Effector CD8-positive, alpha-beta T cell (primary cell): Measurements from ENCODE around the gene RELN.

Experiments used
- DNase-seq: peaks from one replicate; lab custom pipeline; 2025; lab: John Stamatoyannopoulos, UW

Gene RELN

GRCh38 chr7:103683348-103683747 lies 306.1 kb downstream of the RELN start:
- no peak for DNase-seq

DNA sequence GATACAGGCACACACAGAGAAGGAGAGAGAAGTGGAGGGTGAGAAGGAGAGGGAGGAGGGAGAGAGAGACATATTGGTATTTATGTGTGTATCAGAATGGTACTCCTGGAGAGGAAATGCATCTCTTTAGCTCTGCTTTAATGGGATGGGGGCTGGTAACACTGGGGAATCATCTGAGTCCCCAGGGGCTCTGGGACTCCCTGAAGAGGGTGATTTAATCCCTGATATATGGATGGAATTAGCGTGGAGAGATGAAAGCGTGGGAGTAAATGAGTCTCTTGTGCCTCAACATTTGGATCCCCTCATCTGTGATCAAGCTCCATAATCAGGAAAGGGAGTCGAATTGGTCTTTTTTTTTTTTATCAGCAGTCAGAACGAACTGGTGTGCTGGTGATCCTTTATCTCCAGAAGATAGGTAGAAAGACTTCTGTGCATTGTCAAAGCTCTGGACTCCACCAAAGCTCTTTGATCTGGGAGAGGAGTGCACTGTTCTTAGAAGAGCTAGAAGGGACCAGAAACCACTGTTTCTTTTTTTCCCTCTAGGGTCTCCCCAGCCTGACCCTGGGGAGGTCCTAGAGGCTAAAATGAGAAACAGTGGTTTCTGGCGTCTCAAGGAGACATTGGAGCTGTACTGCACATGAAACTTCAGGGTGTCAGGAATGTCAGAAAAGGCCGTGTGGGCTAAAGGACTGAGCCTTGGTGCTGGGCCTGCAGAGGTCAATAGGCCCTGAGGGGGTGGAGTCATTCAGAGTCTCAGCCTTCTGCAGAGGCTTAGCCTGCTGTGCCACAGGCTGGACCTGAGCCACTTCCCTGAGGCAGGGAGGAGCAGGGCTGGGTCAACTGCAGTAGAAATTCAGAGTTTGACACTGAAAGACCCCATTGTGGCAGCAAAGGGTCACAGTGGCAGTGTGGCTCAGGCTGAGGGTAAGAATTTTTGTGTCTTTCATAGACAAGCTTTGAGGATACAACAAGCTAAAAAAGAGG lies 309.0 kb downstream of the RELN start:
- no peak for DNase-seq

DNA sequence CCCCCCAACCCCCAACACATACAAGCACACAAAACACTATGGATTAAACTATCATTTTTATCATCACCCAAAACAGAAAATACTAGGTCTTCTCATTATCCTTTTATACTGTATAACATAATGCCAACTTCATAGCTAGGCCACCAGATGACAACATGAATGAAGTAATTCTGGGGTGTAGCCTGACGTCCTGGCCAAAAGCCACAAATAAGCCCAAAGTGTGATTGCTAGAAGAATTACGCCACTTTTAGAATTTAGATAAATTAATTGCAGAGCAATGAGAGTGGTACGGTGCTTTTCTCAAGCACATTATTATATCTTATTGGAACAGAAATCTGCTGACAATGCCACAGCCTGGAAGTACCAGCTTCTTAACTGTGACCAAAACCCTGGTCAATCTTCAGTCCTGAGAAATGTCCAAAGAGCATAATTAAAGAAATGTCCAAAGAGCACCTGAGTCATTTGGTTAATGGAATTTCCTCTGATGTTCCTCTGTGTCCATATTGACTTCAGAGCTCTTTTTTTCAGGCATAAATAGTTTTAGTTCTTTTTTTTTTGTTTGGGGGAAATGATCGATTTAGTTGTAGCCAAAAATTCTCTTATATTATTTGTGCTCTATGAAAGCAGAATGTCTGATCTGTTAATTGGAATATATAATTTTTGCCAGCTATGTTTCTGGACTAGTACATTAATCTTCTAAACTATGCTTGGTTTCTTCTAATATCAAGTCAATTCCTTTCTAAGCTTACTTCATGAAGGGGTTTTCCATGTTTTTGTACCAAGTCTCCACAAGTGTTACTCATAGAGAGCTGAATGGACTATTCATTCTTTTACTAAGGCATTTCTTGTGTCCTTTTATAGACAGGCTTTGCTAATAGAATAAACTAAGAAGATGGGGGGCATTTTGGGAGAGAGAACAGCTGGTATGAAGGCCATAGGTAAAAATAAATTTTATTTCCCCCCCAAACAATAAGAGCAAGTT lies 310.0 kb downstream of the RELN start:
- DNase-seq, result no peak

DNA sequence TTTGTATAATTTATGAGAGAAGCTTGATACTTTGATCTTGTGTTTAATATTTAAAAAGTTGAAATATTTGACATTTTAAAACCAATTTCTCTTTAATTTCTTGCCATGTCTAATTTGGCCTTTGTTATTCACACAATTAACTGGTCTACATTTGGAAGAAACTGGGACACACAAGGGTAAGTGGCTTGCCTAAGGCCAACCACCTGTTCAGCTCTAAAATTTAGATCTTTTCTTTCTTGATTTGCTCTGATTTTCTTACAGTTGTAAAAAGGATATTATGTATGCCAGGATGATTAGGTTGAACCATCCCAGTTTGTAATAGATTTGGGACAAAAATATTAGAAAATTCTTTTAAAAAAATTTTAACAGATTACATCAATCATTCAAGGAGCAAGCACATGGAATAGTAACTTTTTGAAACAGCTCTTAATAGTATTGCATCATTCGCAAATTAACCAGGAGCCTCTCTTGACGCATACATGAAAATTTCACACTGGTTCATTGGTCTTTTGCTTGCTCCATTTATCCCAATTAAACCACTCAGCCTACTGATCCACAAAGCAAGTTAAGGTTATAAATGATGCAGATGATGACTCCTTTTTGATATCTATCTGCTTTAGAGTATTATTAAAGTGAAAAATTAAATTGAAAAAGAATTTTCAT lies 321.0 kb downstream of the RELN start:
- no peak for DNase-seq

- no peak for DNase-seq
Observed at GRCh38 chr7:103666326-103666725, 323.1 kb downstream of the RELN start.

- no peak for DNase-seq
Observed at GRCh38 chr7:103664577-103664976, 324.9 kb downstream of the RELN start.

DNA sequence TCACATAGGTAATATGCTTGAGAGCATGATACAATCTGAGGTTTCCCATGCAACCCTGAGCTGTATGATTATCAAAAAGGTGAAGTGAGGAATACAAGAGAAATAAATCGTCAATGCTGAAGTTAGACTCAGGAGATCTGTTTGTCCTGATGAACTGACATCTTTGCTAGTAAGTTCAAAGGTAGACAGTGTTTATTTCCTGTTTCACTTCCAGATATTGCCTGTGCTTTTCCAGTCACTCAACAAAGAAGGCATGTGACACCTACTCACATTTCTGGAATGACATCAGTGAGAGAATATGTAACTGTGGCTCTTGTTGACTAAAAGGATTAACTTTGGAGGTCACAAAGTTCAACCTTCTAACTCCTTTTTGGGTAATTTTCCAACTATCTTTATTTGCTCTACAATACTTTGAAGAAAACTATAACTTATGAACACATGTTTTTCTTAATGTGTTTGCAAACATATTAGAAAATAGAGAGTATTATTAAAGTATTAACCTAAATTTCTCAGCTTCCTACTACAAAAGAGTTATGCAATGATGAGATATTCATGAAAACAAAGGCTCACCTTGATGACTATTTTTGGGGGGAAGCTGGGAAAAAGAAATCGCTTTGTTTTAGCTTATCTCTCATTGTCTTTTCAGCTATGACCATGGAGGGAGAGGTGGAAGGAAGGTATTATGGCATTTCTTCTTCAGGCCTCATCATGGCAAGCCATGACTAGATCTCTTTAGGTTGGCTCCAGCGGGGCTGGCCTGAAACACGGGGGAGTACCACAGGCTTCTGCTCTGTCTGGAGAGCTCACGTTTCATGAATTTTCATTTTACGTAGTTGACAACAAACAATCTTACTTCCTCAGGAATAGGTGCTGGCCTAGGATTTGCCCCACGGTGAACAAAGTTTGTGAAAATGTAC lies 328.7 kb downstream of the RELN start:
- DNase-seq, result no peak

- DNase-seq, result no peak
Observed at GRCh38 chr7:103658055-103659005, 331.1 kb downstream of the RELN start.

DNA sequence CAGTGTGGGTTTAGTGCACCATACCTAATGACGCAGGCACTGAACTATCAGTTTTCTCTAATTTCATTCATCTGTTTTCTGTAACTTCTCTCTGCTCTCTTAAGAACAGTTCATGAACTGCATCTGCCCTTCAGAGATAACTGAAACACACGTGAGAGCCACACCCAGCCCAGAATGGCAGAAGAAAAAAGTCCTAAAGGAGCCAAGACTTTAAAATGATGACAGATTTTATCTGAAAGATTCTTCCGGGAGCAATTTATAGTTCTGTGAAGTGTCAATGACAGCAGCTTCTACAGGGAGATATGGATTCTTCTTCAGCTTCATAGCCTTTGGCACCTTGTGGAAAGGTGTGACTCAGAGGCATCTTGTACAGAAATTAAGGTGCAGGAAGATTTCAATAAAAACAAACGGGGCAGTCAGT lies 332.0 kb downstream of the RELN start:
- DNase-seq, result no peak

DNA sequence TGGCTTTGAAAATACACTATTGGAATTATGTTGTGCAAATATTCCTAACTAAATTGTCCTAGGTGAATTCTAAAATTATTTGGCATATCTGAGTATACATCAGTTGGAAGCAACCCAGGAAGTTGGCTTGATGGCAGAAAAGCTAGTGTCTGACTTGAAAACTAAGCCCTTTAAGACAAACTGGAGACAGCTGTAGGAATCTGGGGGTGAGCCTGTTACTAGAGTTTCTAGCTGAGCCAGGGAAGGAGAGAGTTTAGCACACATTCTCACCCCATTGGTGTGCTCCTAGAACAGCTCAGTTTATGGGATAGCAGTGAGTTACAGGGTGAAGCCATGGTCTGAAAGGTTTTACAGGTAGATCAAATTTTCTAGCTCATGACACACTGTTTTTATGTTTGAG lies 333.2 kb downstream of the RELN start:
- DNase-seq, result no peak

- no peak for DNase-seq
Observed at GRCh38 chr7:103651593-103652377, 337.7 kb downstream of the RELN start.

DNA sequence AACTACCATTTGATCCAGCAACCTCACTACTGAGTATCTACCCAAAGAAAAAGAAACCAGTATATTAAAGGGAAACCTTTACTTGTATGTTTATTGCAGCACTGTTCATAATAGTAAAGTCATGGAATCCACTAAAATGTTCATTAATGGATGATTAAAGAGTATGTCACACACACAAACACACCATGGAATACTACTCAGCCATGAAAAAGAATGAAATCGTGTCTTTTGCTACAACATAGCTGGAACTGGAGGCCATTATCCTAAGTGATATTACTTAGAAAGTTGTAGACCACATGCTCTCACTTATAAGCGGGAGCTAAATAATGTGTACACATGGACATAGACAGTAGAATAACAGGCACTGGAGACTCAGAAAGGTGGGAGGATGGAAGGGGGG lies 340.4 kb downstream of the RELN start:
- DNase-seq, result no peak

- DNase-seq, result no peak
Observed at GRCh38 chr7:103648135-103648534, 341.3 kb downstream of the RELN start.

DNA sequence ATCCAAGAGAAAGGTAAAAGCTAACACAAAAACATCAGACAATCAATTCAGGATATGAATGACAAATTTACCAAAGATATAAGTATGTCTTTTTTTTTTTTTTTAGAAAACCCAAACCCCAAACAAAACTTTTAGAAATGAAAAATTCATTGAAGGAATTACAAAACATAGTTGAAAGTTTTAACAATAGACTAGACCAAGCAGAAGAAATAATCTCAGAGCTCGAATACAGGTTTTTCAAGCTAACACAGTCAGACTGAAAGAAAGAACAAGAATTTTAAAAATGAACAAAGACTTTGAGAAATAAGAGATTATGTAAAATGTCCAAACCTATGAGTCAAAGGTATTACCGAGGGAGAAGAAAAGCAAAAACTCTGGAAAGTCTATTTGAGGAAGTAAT lies 345.1 kb downstream of the RELN start:
- DNase-seq, result no peak

GRCh38 chr7:103640031-103640779 lies 349.3 kb downstream of the RELN start:
- DNase-seq, result no peak

GRCh38 chr7:103637726-103638125 lies 351.7 kb downstream of the RELN start:
- DNase-seq, result no peak

DNA sequence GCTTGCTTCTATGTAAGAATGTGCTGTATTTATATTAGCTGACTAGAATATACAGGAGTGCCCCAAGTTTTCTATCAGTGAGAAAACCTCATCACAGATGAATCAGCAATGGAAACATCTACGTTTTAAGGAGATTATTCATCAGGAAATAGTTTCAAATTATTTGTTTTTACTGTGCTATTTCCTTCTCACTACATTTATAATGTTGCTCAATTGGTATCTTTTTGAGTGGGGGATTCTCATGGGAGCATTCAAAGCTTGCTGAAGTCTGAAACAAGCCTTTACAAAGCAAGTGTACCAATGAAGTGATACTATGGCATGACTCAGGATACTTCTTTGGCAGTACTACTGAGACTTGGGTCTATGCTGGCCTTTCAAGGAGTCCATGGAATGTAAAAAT lies 352.4 kb downstream of the RELN start:
- DNase-seq, result no peak

GRCh38 chr7:103636153-103636552 lies 353.3 kb downstream of the RELN start:
- DNase-seq, result no peak
